T follicular helper cell (primary cell): ENCODE data around the gene STEAP2.
"Not testable (repeated sequence)": the region's sequence is repeated elsewhere in the genome, so short reads cannot be mapped to it uniquely, and the experiment has no call there.

Experiments used
- DNase-seq: peaks from one replicate; pipeline ENCODE4 v3.0.0-alpha.2; 2020; ENCODE audit warnings: low read depth

STEAP2 gene

GRCh38 chr7:90233569-90233968 is 22.0 kb downstream of the STEAP2 start:
- DNase-seq, result no peak

GRCh38 chr7:90236721-90237289 is 25.3 kb downstream of the STEAP2 start:
- DNase-seq, result no peak

GRCh38 chr7:90238022-90238421 is 26.5 kb downstream of the STEAP2 start:
- no peak for DNase-seq

GRCh38 chr7:90238583-90238982 is 27.0 kb downstream of the STEAP2 start:
- no peak for DNase-seq

GRCh38 chr7:90239050-90239449 is 27.5 kb downstream of the STEAP2 start:
- DNase-seq, result no peak

- DNase-seq, result no peak
These were observed 28.2 kb downstream of the STEAP2 start for GRCh38 chr7:90239625-90240228.

GRCh38 chr7:90242369-90243168 is 31.0 kb downstream of the STEAP2 start:
- no peak for DNase-seq

GRCh38 chr7:90243556-90243955 is 32.0 kb downstream of the STEAP2 start:
- DNase-seq, result no peak

- DNase-seq, result no peak
These were observed 33.0 kb downstream of the STEAP2 start for GRCh38 chr7:90244565-90244908.

GRCh38 chr7:90244909-90245851 is 33.6 kb downstream of the STEAP2 start, which contains the start of gene CFAP69:
Gene CFAP69, plus strand, starts transcription at chr7:90245174. Its CDS starts 251 bp downstream, at chr7:90245425.
- DNase-seq, result peak; percentile 78

GRCh38 chr7:90246171-90246570 is 34.6 kb downstream of the STEAP2 start:
- no peak for DNase-seq

- DNase-seq, result no peak
These were observed 37.2 kb downstream of the STEAP2 start for GRCh38 chr7:90248706-90249105.

GRCh38 chr7:90250601-90251303 is 39.2 kb downstream of the STEAP2 start:
- DNase-seq, result no peak

- DNase-seq, result no peak
These were observed 39.7 kb downstream of the STEAP2 start for GRCh38 chr7:90251304-90251635.

GRCh38 chr7:90256011-90256410 is 44.5 kb downstream of the STEAP2 start:
- not testable (repeated sequence) for DNase-seq

GRCh38 chr7:90256778-90257177 is 45.2 kb downstream of the STEAP2 start:
- no peak for DNase-seq

GRCh38 chr7:90261441-90261840 is 49.9 kb downstream of the STEAP2 start:
- no peak for DNase-seq

GRCh38 chr7:90262438-90262837 is 50.9 kb downstream of the STEAP2 start:
- DNase-seq, result no peak

GRCh38 chr7:90266808-90267207 is 55.3 kb downstream of the STEAP2 start:
- DNase-seq, result no peak

GRCh38 chr7:90267263-90267858 is 55.8 kb downstream of the STEAP2 start:
- no peak for DNase-seq

GRCh38 chr7:90269163-90269562 is 57.6 kb downstream of the STEAP2 start:
- DNase-seq, result no peak
